Astrocyte of the spinal cord (primary cell): ENCODE results near the gene SMARCD3.

Experiments used
- DNase-seq: peaks from one replicate; pipeline ENCODE4 v3.0.0; 2011; ENCODE audit warnings: low read depth, low spot score
- H3K4me3 ChIP-seq: 2 replicates; pipeline ENCODE4 v1.5.1; 2011; ENCODE audit warnings: low read depth, mild to moderate bottlenecking, low read length, moderate library complexity
- in situ Hi-C: cut with HindIII; loops from 2 replicates; pipeline ENCODE4 v1.10.0; 2017; ENCODE audit warnings: low sequenced_read_pairs
- TF ChIP-seq, protein P1 (sequence below): IDR thresholded peaks from 2 replicates; pipeline ENCODE4 v1.5.1; 2012; ENCODE audit warnings: low read depth, mild to moderate bottlenecking, low read length, inconsistent platforms

The SMARCD3 gene

DNA sequence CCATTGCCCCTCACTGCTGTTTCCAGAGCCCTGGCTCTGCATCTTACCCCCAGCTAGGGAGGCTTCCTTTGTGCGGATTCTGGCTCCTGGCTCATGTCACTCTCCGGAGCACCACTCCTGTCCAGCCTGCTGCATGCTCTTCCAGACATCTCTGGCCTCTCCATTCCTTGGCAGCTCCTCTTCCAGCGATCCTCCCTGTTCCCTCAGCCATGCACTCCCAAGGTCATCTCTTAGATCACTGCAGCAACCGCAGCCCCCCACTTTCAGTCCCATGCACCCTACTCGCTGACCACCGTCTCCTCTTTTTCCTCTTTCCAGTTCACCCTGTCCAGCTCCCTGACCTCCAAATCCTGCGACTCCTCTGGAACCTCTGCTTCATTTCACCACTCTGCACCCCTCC is 6.9 kb upstream of the SMARCD3 start:
- in situ Hi-C loops = no loop called here
- H3K4me3 ChIP-seq = no peak overlapping the region
- TF ChIP-seq, protein P1, sequence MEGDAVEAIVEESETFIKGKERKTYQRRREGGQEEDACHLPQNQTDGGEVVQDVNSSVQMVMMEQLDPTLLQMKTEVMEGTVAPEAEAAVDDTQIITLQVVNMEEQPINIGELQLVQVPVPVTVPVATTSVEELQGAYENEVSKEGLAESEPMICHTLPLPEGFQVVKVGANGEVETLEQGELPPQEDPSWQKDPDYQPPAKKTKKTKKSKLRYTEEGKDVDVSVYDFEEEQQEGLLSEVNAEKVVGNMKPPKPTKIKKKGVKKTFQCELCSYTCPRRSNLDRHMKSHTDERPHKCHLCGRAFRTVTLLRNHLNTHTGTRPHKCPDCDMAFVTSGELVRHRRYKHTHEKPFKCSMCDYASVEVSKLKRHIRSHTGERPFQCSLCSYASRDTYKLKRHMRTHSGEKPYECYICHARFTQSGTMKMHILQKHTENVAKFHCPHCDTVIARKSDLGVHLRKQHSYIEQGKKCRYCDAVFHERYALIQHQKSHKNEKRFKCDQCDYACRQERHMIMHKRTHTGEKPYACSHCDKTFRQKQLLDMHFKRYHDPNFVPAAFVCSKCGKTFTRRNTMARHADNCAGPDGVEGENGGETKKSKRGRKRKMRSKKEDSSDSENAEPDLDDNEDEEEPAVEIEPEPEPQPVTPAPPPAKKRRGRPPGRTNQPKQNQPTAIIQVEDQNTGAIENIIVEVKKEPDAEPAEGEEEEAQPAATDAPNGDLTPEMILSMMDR = no peak
- DNase-seq = no peak

DNA sequence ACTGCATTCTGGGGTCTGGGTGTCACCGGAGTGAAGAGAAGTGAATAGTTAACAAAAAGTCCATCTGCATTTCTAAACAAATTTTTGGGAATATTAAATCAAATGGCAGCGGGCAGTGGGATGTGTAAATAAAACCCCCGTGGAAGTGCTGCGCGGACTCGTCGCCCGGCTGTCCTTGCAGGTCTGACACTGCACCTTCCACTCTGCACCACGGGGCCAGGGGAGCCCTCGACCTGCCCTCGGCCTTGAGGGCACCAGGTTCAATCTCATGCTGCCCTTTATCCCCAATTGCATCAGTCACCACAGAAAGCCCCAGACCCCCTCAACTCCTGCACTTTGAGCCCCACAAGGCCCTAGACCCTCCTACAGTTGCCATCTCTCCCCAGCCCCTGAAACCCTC is 6.4 kb upstream of the SMARCD3 start:
- TF ChIP-seq, protein P1 = no peak
- in situ Hi-C loops = no loop called here
- H3K4me3 ChIP-seq = no peak overlapping the region
- no peak for DNase-seq

DNA sequence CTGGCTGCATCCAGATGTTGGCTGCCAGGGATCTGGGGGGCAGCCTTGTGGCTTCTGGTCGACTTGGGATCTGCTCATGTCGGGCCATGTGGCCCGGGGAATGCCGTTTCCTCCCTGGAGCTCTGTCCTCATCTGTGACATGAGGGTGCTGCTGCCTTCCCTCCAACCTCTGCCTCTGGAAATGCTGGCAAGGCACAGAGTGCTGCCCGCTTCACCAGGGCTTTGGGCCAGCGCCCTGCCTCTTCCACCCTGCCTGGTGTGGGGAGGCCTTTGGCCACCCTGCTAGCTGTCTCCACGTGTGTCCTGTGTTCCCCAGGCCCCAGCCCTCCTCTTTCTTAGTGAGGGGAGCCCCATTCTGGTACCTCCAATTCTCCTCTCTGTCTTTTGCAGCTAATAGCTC is 5.8 kb upstream of the SMARCD3 start:
- DNase-seq = no peak
- TF ChIP-seq, protein P1 = no peak
- in situ Hi-C loops = no loop called here
- H3K4me3 ChIP-seq = no peak overlapping the region

DNA sequence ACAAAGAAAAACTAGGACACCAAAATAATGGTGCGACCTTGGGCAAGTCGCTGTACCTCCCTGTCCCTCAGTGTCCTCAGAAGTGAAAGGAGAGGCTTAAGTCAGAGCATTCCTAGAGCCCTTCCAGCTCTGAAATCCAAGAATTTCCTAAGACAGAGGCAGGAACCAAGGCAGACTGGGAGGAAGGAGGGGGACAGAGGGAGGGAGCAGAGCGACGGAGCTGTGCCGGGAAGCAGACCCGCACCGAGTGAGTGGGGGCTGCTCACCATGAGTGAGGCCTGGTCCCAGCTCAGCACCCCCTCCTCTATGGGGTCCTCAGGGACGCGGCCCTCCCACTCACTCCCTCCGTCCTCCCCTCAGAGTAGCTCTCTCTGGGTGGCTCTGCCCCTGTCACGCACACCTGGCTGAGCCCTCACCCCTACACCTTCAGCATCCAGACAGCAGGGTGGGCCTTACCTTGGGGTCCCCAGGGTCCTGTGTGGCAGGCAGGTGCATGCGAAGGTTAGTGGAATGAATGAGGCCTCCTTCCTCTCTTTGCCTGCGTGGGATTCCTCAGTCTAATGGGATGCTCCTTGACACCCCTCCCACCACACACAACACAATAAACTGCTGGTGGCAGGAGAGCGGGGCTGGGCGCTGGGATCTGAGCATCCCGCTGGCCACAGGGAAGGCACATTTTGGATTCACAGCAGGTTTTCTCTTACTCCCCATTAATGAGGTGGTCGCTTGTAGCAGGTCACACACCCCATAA is 4.6 kb upstream of the SMARCD3 start:
- in situ Hi-C loops = no loop called here
- DNase-seq = no peak
- peak overlapping the region; percentile 59 for H3K4me3 ChIP-seq
- TF ChIP-seq, protein P1 = no peak

DNA sequence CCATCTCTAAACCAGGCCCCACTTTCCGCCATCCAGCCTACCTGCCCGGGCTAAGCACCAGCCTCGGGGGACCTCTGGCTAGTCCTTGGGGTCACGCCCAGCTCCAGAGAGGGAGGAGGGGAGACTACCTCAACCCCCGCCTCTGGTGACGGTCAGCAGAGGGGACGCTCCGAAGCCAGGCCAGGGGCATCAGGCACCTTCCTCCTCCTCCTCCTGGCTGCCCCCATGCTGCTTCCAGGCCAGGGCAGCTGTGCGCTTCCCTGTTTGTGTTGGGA is 4.0 kb upstream of the SMARCD3 start:
- H3K4me3 ChIP-seq = peak overlapping the region; percentile 59

DNA sequence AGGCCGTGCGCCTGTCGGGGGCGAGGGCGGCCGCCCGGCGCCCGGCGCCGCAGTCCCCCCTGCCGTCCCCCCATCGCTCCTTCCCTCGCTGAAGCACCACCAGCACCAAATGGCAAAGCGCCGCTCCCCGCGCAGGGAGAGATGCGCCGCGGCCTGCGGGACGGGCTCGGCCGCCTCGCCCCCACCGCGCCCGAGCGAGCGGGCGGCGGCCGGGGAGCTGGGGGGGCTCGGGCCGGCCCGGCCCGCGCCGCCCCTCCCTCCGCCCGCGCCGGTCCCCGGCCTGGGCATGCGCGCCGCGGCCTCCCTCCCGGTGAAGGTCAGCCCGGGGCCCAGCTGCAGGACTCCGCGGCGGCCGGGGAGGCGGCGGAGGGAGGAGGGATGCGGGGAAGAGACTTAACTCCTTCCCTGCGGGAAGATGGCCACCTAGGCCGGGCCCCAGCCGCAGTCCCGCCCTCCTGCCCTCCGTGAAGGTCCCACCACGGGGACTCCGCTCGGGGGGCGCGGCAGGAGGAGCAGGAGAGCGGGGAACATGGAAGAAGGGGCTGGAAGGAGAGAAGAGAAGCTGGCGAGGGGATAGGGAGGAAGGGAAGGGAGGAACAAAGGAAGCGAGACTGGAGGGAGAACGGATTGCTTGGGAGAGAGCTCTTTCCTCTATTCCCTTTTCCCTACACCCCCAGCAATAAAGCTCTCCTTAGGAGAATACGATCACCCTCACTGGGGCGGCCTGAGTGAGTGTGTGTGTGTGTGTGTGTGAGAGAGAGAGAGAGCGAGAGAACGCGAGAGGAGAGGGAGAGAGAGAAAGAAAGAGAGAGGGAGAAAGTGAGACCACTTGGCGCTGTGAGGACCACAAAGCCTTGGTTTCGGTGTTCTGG is 3.4 kb upstream of the SMARCD3 start:
- peak overlapping the region; percentile 59 for H3K4me3 ChIP-seq
- TF ChIP-seq, protein P1 = no peak

More for the DNA sequence above, 4.0 kb upstream of the SMARCD3 start:
- DNase-seq = no peak
- in situ Hi-C loops = no loop called here
- TF ChIP-seq, protein P1 = no peak

More for the DNA sequence above, 3.4 kb upstream of the SMARCD3 start:
- DNase-seq = peak; percentile 78
- in situ Hi-C loops = no loop called here
